Transverse colon (tissue), 4 donors: ENCODE results near the gene EYA3. TPM values are rescaled to one million over a fixed set of nuclear protein-coding genes. Genes with fewer than 3 reads are reported as not detected.

Experiments
- DNase-seq: peaks from one replicate; pipeline ENCODE4 v3.0.0-alpha.2; 2019
- H3K27ac ChIP-seq, 4 donors: fragments of 200-600 bp; sonication (generic); 2 replicates each; pipeline ENCODE4 v1.5.1; 2016 to 2018; ENCODE audit warnings: inconsistent platforms in 4 of 4
- H3K27me3 ChIP-seq: fragments of 200-600 bp; sonication (generic); 2 replicates; pipeline ENCODE4 v1.5.1; 2017; ENCODE audit warnings: inconsistent platforms
- H3K36me3 ChIP-seq, 4 donors: fragments of 200-600 bp; sonication (generic); 2 replicates each; pipeline ENCODE4 v1.5.1; 2017 to 2019; ENCODE audit warnings: inconsistent platforms in 4 of 4
- H3K4me1 ChIP-seq, 4 donors: fragments of 200-600 bp; sonication (generic); 2 replicates each; pipeline ENCODE4 v1.5.1; 2017 to 2020; ENCODE audit warnings: inconsistent platforms in 4 of 4
- H3K4me3 ChIP-seq, 4 donors: fragments of 200-600 bp; sonication (generic); 1 replicate in 1 of 4; 2 replicates in 3 of 4; pipeline versions ENCODE4 v1.5.1 to v1.6.1; 2017 to 2019; ENCODE audit warnings: inconsistent platforms in 4 of 4
- H3K9me3 ChIP-seq, 2 donors: fragments of 200-600 bp; sonication (generic); 2 replicates each; pipeline ENCODE4 v1.5.1; 2017 to 2019; ENCODE audit warnings: inconsistent platforms in 2 of 2
- CTCF ChIP-seq, 5 experiments: fragments of 200-600 bp in 3 of 5; fragments of 450-650 bp in 2 of 5; sonication (generic) in 3 of 5; IDR thresholded peaks; 1 replicate in 2 of 5; 2 replicates in 3 of 5; pipeline ENCODE4 v1.5.1; 2016 to 2017; ENCODE audit warnings: antibody characterized with exemption in 5 of 5, inconsistent platforms in 3 of 5, mild to moderate bottlenecking in 2 of 5, moderate library complexity in 1 of 5
- EP300 ChIP-seq: sonication (generic); formaldehyde crosslinking; IDR thresholded peaks from one replicate; pipeline ENCODE4 v1.6.1; 2017; ENCODE audit warnings: antibody characterized with exemption, low read depth
- POLR2A ChIP-seq: fragments of 450-650 bp; IDR thresholded peaks from one replicate; pipeline ENCODE4 v1.6.1; 2016; ENCODE audit warnings: antibody characterized with exemption, mild to moderate bottlenecking, moderate library complexity
- POLR2AphosphoS5 ChIP-seq, 3 donors: sonication (generic); formaldehyde crosslinking; IDR thresholded peaks; one replicate each; pipeline ENCODE4 v1.6.1; 2016; ENCODE audit warnings: antibody characterized with exemption in 3 of 3
- WGBS, 2 donors: methylation state at CpG; one replicate each; pipeline ENCODE4 v1.1.5; 2018; ENCODE audit warnings: low coverage in 1 of 2; 5-methylcytosine and 5-hydroxymethylcytosine counted together
- in situ Hi-C, 4 donors: fragments of 200-750 bp; cut with MboI; loops; one replicate each; pipeline versions ENCODE4 v1.15.0 to v1.15.1; 2017; ENCODE audit warnings: low sequenced_read_pairs in 3 of 4, low pct_ligation_motif_present in 1 of 4, low pct_unique_long_range_greater_than_20kb in 1 of 4
- intact Hi-C: fragments of 100-400 bp; cut with DNase I; formaldehyde crosslinking; loops from one replicate; pipeline ENCODE4 v1.15.1; 2023; ENCODE audit warnings: low total_unique reads
- total RNA-seq, 4 donors: library from RNA; depleted of rRNA; stranded (reverse); fragments of >200 nt; gene quantifications; one replicate each; pipeline ENCODE4 v1.1.0, GENCODE V29; 2016

Gene EYA3
- total RNA-seq, 4 donors from 2014 or later = 14.6 to 50.2 (median 18.5) TPM

- Histone ChIP-seq H3K9me3 (no peaks in the 10 kb centered on the region), H3K4me3 (peak overlapping the region in 2 of 4 donors; percentile 9 to 37), H3K27ac (peak overlapping the region; percentile 9 to 65 (median 53)), H3K27me3 (no peaks in the 10 kb centered on the region), H3K4me1 (peaks cover 0 to 17% (median 4%) of the 10 kb centered on the region in 4 donors), H3K36me3 (no peaks in the 10 kb centered on the region)
- no peak for TF ChIP-seq EP300
- TF ChIP-seq POLR2AphosphoS5 (IDR thresholded peaks at IDR 0.05) = peak; percentile 20 to 51 (median 42)
- TF ChIP-seq CTCF (IDR thresholded peaks at IDR 0.05) = no peak
- TF ChIP-seq POLR2A = peak; percentile 46
- WGBS, 2 donors = 22 to 29% methylated on average over 3 to 11 of the region's 11 CpGs
- in situ Hi-C loops (no loop called here), intact Hi-C loops (no loop called here)
- peak; percentile 72 for DNase-seq
These were observed 16.6 kb upstream of the EYA3 start for GRCh38 chr1:28104866-28105467.

GRCh38 chr1:28102189-28102588 is 13.8 kb upstream of the EYA3 start:
- intact Hi-C loops = no loop called here
- TF ChIP-seq POLR2A = no peak
- TF ChIP-seq EP300 = no peak
- no peak for TF ChIP-seq POLR2AphosphoS5 (IDR thresholded peaks at IDR 0.05)
- no peak for TF ChIP-seq CTCF (IDR thresholded peaks at IDR 0.05)
- WGBS, 2 donors = 57 to 72% methylated on average over 1 of the region's 1 CpG
- Histone ChIP-seq H3K27me3 (no peaks in the 10 kb centered on the region), H3K27ac (no peak overlapping the region), H3K9me3 (no peaks in the 10 kb centered on the region), H3K4me1 (peaks cover 0 to 17% (median 4%) of the 10 kb centered on the region in 4 donors), H3K36me3 (no peaks in the 10 kb centered on the region), H3K4me3 (no peak overlapping the region)
- in situ Hi-C loops = no loop called here
- no peak for DNase-seq

- in situ Hi-C loops = loop anchor here in 1 of 4 donors (10.0 kb wide), 1 partner anchor 96 kb away; no protein-coding TSS in a partner anchor
These were observed 10.8 kb upstream of the EYA3 start for GRCh38 chr1:28099050-28099769.

More at GRCh38 chr1:28099050-28099769, 10.8 kb upstream of the EYA3 start:
- intact Hi-C loops = no loop called here
- Histone ChIP-seq H3K27ac (no peak overlapping the region), H3K27me3 (no peaks in the 10 kb centered on the region), H3K36me3 (no peaks in the 10 kb centered on the region), H3K9me3 (no peaks in the 10 kb centered on the region), H3K4me1 (peaks cover 0 to 6% (median 2%) of the 10 kb centered on the region in 4 donors), H3K4me3 (no peak overlapping the region)
- DNase-seq = no peak
- TF ChIP-seq POLR2AphosphoS5 (IDR thresholded peaks at IDR 0.05) = no peak
- TF ChIP-seq EP300 = no peak
- no peak for TF ChIP-seq CTCF (IDR thresholded peaks at IDR 0.05)
- 88 to 100% methylated on average over 1 to 5 of the region's 5 CpGs for WGBS, 2 donors
